WI38 (cell line): Measurements from ENCODE around the gene SPNS3.

Experiments used
- H3K4me3 ChIP-seq: 2 replicates; pipeline ENCODE4 v1.5.1; 2011; ENCODE audit warnings: low read depth, mild to moderate bottlenecking, control low read depth, low read length
- TF ChIP-seq, protein P1 (sequence below): IDR thresholded peaks from 2 replicates; pipeline ENCODE4 v1.5.1; 2012; ENCODE audit warnings: low read depth, mild to moderate bottlenecking, control low read depth, low read length

Gene SPNS3

GRCh38 chr17:4440690-4441686 is 7.2 kb downstream of the SPNS3 start:
- H3K4me3 ChIP-seq: no peak overlapping the region
- TF ChIP-seq, protein P1, sequence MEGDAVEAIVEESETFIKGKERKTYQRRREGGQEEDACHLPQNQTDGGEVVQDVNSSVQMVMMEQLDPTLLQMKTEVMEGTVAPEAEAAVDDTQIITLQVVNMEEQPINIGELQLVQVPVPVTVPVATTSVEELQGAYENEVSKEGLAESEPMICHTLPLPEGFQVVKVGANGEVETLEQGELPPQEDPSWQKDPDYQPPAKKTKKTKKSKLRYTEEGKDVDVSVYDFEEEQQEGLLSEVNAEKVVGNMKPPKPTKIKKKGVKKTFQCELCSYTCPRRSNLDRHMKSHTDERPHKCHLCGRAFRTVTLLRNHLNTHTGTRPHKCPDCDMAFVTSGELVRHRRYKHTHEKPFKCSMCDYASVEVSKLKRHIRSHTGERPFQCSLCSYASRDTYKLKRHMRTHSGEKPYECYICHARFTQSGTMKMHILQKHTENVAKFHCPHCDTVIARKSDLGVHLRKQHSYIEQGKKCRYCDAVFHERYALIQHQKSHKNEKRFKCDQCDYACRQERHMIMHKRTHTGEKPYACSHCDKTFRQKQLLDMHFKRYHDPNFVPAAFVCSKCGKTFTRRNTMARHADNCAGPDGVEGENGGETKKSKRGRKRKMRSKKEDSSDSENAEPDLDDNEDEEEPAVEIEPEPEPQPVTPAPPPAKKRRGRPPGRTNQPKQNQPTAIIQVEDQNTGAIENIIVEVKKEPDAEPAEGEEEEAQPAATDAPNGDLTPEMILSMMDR: no peak

GRCh38 chr17:4442582-4442981 is 8.8 kb downstream of the SPNS3 start:
- TF ChIP-seq, protein P1: no peak

DNA sequence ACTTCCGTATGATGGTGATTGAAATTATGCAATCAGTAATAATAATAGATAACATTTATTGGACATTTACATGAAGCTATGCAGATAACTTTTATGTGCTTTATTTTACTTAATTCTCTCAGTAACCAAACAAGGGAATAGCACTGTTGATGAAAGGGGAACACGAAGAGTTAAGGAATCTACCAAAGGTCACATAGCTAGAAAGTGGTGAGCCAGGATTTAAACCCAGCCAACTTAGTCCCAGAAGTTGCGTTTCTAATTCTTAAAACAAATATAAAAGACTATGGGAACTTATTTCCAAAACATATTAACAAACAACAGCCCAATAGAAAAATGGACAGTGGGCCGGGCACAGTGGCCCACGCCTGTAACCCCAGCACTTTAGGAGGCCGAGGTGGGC is 9.7 kb downstream of the SPNS3 start:
- TF ChIP-seq, protein P1: no peak
- H3K4me3 ChIP-seq: no peak overlapping the region

More at GRCh38 chr17:4442582-4442981, 8.8 kb downstream of the SPNS3 start:
- H3K4me3 ChIP-seq: no peak overlapping the region

DNA sequence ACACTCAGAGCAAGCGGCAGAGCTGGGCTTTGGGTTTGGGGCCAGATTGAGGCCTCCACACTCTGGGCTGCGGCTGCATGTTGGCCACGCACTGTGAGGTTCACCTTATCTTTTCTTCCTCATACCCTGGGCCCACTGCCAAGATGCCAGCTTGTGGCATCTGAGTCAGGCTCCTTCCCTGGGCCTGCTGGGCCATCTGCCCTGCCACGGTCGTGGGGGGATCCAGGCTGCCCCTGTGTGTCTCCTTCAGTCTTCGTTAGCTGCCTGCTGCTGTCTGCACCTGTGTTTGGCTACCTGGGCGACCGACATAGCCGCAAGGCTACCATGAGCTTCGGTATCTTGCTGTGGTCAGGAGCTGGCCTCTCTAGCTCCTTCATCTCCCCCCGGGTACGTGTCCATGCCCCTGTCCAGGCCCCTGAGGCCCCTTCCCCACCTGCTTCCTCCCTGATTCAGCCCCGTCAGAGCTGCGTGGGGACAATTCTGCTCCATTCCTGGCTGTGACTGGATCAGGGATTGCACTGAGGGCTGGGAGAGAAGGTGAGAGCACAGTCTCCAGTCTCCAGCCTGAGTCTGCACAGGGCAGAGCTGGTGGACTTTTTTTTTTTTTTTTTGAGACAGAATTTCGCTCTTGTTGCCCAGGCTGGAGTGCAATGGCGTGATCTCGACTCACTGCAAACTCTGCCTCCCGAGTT is 11.2 kb downstream of the SPNS3 start:
- TF ChIP-seq, protein P1: no peak
- H3K4me3 ChIP-seq: no peak overlapping the region

GRCh38 chr17:4445731-4446130 is 12.0 kb downstream of the SPNS3 start:
- TF ChIP-seq, protein P1: no peak

DNA sequence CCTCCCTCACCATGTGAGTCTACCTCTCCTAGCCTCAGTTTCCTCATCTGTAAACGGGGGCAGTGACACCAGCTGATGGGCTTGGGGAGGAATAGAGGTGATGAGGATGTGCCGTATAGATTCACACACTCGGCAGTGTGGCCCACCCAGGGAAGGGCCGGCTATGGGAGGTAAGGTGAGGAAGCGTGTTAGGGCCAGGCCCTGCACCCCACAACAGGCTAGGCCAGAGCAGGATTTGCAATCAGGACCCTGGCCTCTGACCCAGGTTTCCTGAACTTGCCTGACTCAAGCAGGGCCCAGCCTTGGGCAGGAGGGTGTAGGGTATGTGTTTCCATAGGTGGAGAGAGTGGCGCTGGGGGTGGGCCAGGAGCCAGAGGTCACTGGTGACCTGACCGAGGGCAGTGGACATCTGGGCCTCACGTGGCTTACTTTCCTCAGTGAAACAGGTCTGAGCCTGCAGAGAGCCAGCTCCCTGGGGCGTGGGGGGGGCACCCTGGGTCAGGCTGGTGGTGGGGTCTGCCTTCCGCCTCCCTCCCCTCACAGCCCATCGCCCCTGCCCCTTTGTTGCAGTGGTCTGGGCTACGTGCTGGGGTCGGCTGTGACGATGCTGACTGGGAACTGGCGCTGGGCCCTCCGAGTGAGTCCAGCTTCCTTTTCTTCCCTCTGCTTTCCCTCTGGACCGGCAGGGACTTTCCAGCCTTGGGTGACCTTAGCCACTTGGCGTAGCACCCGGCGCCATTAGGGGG is 12.8 kb downstream of the SPNS3 start:
- TF ChIP-seq, protein P1: no peak

More at GRCh38 chr17:4445731-4446130, 12.0 kb downstream of the SPNS3 start:
- no peak overlapping the region for H3K4me3 ChIP-seq

More for the DNA sequence above, 12.8 kb downstream of the SPNS3 start:
- no peak overlapping the region for H3K4me3 ChIP-seq
